ENCODE data around the gene PWP2.

The PWP2 gene

DNA sequence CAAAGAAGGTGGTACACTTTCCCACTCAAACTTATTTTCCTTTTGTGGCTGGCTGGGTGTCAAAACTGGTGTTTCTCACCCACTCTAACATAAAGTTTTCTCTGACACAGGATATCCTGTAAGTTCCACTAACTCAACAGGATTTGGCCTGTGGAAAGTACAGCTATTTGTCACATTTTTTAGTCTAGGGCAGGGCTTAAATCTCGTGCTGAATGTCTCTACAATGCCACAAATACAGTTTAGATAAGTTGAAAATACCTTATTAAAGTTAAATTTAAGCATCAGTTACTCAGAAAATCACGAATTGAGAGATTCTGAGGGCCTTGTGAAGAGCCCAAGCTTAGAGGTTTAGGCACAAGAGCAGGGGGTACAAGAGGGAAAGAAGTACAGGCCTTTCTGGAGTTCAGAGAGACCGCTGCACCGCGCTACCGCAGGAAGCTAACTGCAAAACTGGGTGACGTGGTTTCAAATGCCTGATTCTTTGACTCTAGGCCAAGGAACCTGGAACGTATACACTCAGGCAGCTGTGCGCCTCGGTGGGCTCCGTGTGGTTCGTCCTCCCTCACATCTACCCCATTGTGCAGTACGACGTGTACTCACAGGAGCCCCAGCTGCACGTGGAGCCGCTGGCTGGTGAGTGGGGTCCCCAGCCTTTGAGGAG lies 23.4 kb upstream of the PWP2 start:
- peaks cover 93% of the 10 kb centered on the region for H3K36me3 ChIP-seq (ENCODE audit: control insufficient read depth, insufficient read depth, low read length)

DNA sequence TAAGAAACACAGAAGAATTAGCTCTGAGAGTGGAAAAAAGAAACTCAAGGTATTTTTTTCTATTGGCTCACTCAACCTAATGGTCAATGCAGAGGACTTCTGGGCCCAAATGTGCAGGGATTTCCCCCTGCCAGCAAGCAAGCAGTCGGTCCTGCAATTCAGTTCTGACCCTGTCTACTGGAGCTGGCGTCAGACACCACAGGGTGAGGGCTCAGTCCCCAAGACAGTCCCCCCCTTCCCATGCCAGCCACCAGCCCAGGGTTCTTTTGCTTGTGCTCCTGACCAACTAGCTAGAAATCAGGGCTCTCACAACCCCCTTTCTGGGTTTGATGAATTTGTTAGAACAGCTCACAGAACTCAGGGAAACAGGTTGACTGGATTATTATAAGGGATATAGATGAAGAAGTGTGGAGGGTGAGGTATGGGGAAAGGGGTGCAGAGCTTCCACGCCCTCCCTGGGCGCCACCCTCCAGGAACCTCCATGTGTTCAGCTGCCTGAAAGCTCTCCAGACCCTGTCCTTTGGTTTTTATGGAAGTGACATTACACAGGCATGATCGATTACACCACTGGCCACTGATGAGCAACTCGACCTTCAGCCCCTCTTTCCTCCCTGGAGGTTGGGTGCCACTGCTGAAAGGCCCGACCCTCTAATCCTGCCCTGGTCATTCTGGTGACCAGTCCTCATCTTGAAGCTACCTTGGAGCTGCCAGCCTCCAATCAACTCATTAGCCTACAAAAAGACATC lies 22.5 kb upstream of the PWP2 start:
- WGBS, 2 experiments (ENCODE audit: insufficient coverage in 2 of 2): 97 to 100% methylated on average over 7 of the region's 7 CpGs
- Histone ChIP-seq H3K36me3 (ENCODE audit: control insufficient read depth, insufficient read depth, low read length) (peaks cover 94% of the 10 kb centered on the region), H3K4me3 (ENCODE audit: extremely low read depth, insufficient read depth, low read length, poor library complexity, severe bottlenecking) (no peak overlapping the region), H3K9me3 (ENCODE audit: control insufficient read depth, low read length) (no peaks in the 10 kb centered on the region), H3K27ac (ENCODE audit: low read depth, low read length, severe bottlenecking) (no peak overlapping the region), H3K4me1 (ENCODE audit: control insufficient read depth, insufficient read depth, low read length, poor library complexity, severe bottlenecking) (no peaks in the 10 kb centered on the region)

More for the DNA sequence above, 23.4 kb upstream of the PWP2 start:
- no peak overlapping the region for H3K27ac ChIP-seq (ENCODE audit: low read depth, low read length, severe bottlenecking)
- H3K4me1 ChIP-seq (ENCODE audit: control insufficient read depth, insufficient read depth, low read length, poor library complexity, severe bottlenecking): no peaks in the 10 kb centered on the region
- WGBS, 2 experiments (ENCODE audit: insufficient coverage in 2 of 2): 95 to 97% methylated on average over 9 to 13 of the region's 16 CpGs
- no peaks in the 10 kb centered on the region for H3K9me3 ChIP-seq (ENCODE audit: control insufficient read depth, low read length)
- no peak overlapping the region for H3K4me3 ChIP-seq (ENCODE audit: extremely low read depth, insufficient read depth, low read length, poor library complexity, severe bottlenecking)

- H3K4me3 ChIP-seq (ENCODE audit: extremely low read depth, insufficient read depth, low read length, poor library complexity, severe bottlenecking): no peak overlapping the region
- H3K27ac ChIP-seq (ENCODE audit: low read depth, low read length, severe bottlenecking): no peak overlapping the region
- no peaks in the 10 kb centered on the region for H3K4me1 ChIP-seq (ENCODE audit: control insufficient read depth, insufficient read depth, low read length, poor library complexity, severe bottlenecking)
- H3K9me3 ChIP-seq (ENCODE audit: control insufficient read depth, low read length): no peaks in the 10 kb centered on the region
- H3K36me3 ChIP-seq (ENCODE audit: control insufficient read depth, insufficient read depth, low read length): peaks cover 95% of the 10 kb centered on the region
- WGBS, 2 experiments (ENCODE audit: insufficient coverage in 2 of 2): 97 to 98% methylated on average over 8 of the region's 15 CpGs
Measured at GRCh38 chr21:44085491-44086321, 21.5 kb upstream of the PWP2 start.

GRCh38 chr21:44086636-44087425 lies 20.4 kb upstream of the PWP2 start:
- Histone ChIP-seq H3K4me3 (ENCODE audit: extremely low read depth, insufficient read depth, low read length, poor library complexity, severe bottlenecking) (no peak overlapping the region), H3K36me3 (ENCODE audit: control insufficient read depth, insufficient read depth, low read length) (peaks cover 96% of the 10 kb centered on the region), H3K4me1 (ENCODE audit: control insufficient read depth, insufficient read depth, low read length, poor library complexity, severe bottlenecking) (no peaks in the 10 kb centered on the region), H3K27ac (ENCODE audit: low read depth, low read length, severe bottlenecking) (no peak overlapping the region), H3K9me3 (ENCODE audit: control insufficient read depth, low read length) (no peaks in the 10 kb centered on the region)
- WGBS, 2 experiments (ENCODE audit: insufficient coverage in 2 of 2): 94 to 97% methylated on average over 16 to 19 of the region's 21 CpGs

DNA sequence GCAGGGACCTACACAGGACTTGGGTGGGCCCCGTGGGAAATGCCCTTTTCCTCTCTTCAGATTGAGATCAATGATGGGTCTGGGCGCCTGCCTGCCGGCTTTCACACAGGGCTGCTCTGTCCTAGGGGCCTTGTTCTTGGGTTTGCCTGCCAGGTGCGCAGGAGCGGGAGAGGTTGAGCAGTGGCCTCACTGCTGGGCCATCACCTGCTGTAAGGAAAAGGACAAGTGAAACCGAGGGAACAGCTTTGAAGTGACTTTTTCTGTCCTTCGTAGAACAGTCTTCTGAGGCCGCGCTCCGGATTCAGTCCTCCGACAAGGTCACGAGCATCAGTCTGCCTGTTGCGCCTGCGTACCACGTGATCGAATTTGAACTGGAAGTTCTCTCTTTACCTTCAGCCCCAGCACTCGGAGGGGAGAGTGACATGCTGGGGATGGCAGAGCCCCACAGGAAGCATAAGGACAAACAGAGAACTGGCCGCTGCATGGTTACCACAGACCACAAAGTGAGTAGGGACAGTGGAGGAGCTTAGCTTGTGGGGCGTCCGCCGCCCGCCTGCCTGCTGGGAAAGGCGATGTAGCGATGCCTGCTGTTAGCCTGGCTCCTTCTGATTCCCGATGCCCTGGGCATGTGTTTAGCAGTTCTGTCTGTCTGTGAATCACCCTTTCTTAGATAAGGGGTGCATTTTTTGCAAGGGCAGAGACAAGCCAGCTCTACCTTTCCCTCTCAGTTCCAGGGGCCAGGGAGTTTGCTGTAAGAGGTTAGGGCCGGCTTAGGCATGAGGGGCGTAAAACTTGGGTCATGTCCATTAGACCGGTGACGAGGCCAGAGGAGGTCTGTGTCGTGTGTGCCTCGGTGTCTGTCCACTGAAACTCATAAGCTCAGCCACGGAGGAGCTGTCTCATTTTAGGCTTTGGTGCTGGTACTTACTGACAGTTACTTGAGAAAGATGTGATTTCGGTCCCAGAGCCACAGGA lies 19.5 kb upstream of the PWP2 start:
- 95 to 96% methylated on average over 28 to 32 of the region's 33 CpGs for WGBS, 2 experiments (ENCODE audit: insufficient coverage in 2 of 2)
- Histone ChIP-seq H3K4me3 (ENCODE audit: extremely low read depth, insufficient read depth, low read length, poor library complexity, severe bottlenecking) (no peak overlapping the region), H3K4me1 (ENCODE audit: control insufficient read depth, insufficient read depth, low read length, poor library complexity, severe bottlenecking) (no peaks in the 10 kb centered on the region), H3K9me3 (ENCODE audit: control insufficient read depth, low read length) (no peaks in the 10 kb centered on the region), H3K36me3 (ENCODE audit: control insufficient read depth, insufficient read depth, low read length) (peaks cover 94% of the 10 kb centered on the region), H3K27ac (ENCODE audit: low read depth, low read length, severe bottlenecking) (no peak overlapping the region)

DNA sequence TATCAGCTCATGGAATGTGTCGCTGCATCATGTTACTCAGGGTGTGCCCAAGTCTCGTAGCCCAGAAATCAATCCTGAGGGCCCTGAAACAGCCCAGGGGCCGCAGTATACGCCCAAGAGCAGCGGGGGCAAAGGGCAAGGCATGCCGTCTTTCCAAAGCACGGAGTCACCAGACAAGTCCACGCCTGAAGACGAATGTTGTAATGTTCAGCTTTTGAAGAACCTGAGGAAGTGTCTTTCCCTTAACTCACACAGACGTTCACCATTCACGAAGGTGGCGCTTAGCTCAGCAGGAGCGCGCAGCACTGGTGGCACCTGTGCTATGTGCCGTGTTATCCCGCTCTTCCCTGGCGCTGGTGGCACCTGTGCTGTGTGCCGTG lies 18.8 kb upstream of the PWP2 start:
- Histone ChIP-seq H3K27ac (ENCODE audit: low read depth, low read length, severe bottlenecking) (no peak overlapping the region), H3K9me3 (ENCODE audit: control insufficient read depth, low read length) (no peaks in the 10 kb centered on the region), H3K4me1 (ENCODE audit: control insufficient read depth, insufficient read depth, low read length, poor library complexity, severe bottlenecking) (no peaks in the 10 kb centered on the region), H3K36me3 (ENCODE audit: control insufficient read depth, insufficient read depth, low read length) (peaks cover 93% of the 10 kb centered on the region), H3K4me3 (ENCODE audit: extremely low read depth, insufficient read depth, low read length, poor library complexity, severe bottlenecking) (no peak overlapping the region)
- WGBS, 2 experiments (ENCODE audit: insufficient coverage in 2 of 2): 97 to 98% methylated on average over 17 to 18 of the region's 18 CpGs

DNA sequence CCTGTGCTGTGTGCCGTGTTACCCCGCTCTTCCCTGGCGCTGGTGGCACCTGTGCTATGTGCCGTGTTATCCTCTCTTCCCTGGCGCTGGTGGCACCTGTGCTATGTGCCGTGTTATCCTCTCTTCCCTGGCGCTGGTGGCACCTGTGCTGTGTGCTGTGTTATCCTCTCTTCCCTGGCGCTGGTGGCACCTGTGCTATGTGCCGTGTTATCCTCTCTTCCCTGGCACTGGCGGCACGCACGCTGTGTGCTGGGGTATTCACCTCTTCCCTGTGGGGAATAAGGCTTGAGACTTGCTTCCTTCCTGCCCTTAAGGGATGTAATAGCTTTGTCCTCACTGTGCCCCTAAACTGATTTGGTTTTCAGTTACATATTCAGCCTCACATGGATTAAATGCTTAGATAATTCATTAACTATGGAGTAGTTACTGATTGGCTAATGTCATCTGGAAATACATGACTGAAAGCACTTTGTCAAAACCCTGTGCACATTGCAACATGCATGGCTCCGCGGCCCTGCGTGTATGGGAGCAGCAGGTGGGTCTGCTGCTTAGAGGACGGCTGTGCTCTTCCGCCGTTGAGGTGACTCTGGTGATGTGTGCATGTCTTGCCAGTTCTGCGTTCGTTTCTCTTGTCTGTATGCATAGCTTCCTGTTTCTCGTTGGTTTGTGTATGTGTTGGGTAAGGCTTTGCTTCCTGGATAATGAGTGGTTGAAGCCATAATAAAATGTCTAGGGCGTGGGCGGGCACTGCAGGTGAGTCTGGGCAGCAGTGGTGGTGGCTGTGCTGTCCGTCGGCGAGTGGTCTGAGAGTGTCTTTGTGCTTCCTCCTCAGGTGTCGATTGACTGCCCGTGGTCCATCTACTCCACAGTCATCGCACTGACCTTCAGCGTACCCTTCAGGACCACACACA lies 17.9 kb upstream of the PWP2 start:
- Histone ChIP-seq H3K27ac (ENCODE audit: low read depth, low read length, severe bottlenecking) (no peak overlapping the region), H3K36me3 (ENCODE audit: control insufficient read depth, insufficient read depth, low read length) (peaks cover 93% of the 10 kb centered on the region), H3K9me3 (ENCODE audit: control insufficient read depth, low read length) (no peaks in the 10 kb centered on the region), H3K4me1 (ENCODE audit: control insufficient read depth, insufficient read depth, low read length, poor library complexity, severe bottlenecking) (no peaks in the 10 kb centered on the region), H3K4me3 (ENCODE audit: extremely low read depth, insufficient read depth, low read length, poor library complexity, severe bottlenecking) (no peak overlapping the region)
- 94 to 96% methylated on average over 20 to 27 of the region's 30 CpGs for WGBS, 2 experiments (ENCODE audit: insufficient coverage in 2 of 2)

DNA sequence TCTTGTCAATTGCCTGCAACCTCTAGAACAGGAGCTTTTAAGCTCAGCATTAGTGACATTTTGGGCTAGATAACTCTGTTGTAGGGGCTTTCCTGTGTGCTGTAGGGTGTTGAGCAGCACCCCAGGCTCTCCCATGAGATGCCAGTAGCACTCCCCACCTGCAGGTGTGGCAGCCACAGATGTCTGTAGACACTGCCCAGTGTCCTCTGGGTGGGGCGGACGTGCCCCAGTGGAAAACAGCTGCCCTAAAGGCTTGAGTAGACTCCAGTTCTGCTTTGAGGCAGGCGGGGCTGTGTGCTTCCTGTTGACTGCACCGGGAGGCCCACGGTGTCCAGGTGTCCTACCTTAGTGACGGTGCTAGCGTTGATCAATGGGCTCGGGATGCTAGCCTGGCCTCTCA lies 16.9 kb upstream of the PWP2 start:
- Histone ChIP-seq H3K4me3 (ENCODE audit: extremely low read depth, insufficient read depth, low read length, poor library complexity, severe bottlenecking) (no peak overlapping the region), H3K36me3 (ENCODE audit: control insufficient read depth, insufficient read depth, low read length) (peaks cover 89% of the 10 kb centered on the region), H3K4me1 (ENCODE audit: control insufficient read depth, insufficient read depth, low read length, poor library complexity, severe bottlenecking) (no peaks in the 10 kb centered on the region), H3K9me3 (ENCODE audit: control insufficient read depth, low read length) (no peaks in the 10 kb centered on the region), H3K27ac (ENCODE audit: low read depth, low read length, severe bottlenecking) (no peak overlapping the region)
- 97 to 99% methylated on average over 4 to 5 of the region's 8 CpGs for WGBS, 2 experiments (ENCODE audit: insufficient coverage in 2 of 2)

GRCh38 chr21:44092211-44092610 lies 15.0 kb upstream of the PWP2 start:
- no peak overlapping the region for H3K4me3 ChIP-seq (ENCODE audit: extremely low read depth, insufficient read depth, low read length, poor library complexity, severe bottlenecking)
- H3K36me3 ChIP-seq (ENCODE audit: control insufficient read depth, insufficient read depth, low read length): peaks cover 70% of the 10 kb centered on the region
- H3K9me3 ChIP-seq (ENCODE audit: control insufficient read depth, low read length): no peaks in the 10 kb centered on the region
- WGBS, 2 experiments (ENCODE audit: insufficient coverage in 2 of 2): 96 to 98% methylated on average over 6 of the region's 9 CpGs
- no peaks in the 10 kb centered on the region for H3K4me1 ChIP-seq (ENCODE audit: control insufficient read depth, insufficient read depth, low read length, poor library complexity, severe bottlenecking)
- no peak overlapping the region for H3K27ac ChIP-seq (ENCODE audit: low read depth, low read length, severe bottlenecking)
